SJCRH30 (cell line): ENCODE results near the gene MLST8. TPM values are rescaled to one million over a fixed set of nuclear protein-coding genes. Genes with fewer than 3 reads are reported as not detected.
A peak's percentile ranks its signal among the peaks of the same experiment; 100 is the strongest.

Experiments used
- DNase-seq, 2 experiments: peaks; one replicate each; pipeline ENCODE4 v3.0.0-alpha.2; 2015 to 2020
- H3K27ac ChIP-seq: fragments of 250-450 bp; sonication (Bioruptor Pico); 2 replicates; pipeline ENCODE4 v1.5.1; 2020; ENCODE audit warnings: mild to moderate bottlenecking, moderate library complexity
- H3K27me3 ChIP-seq: fragments of 250-450 bp; sonication (Bioruptor Pico); 2 replicates; pipeline ENCODE4 v1.5.1; 2020; ENCODE audit warnings: mild to moderate bottlenecking, moderate library complexity
- H3K36me3 ChIP-seq: fragments of 250-450 bp; sonication (Bioruptor Pico); 2 replicates; pipeline ENCODE4 v1.5.1; 2020; ENCODE audit warnings: mild to moderate bottlenecking, moderate library complexity
- H3K4me1 ChIP-seq: fragments of 250-450 bp; sonication (Bioruptor Pico); 2 replicates; pipeline ENCODE4 v1.5.1; 2020; ENCODE audit warnings: mild to moderate bottlenecking, moderate library complexity
- H3K4me3 ChIP-seq: fragments of 250-450 bp; sonication (Bioruptor Pico); 2 replicates; pipeline ENCODE4 v1.5.1; 2020; ENCODE audit warnings: mild to moderate bottlenecking, moderate library complexity
- H3K9me3 ChIP-seq: fragments of 250-450 bp; sonication (Bioruptor Pico); replicated peaks from 2 replicates; pipeline ENCODE4 v1.5.1; 2020; ENCODE audit warnings: mild to moderate bottlenecking, moderate library complexity
- total RNA-seq: library from RNA; depleted of rRNA; stranded (reverse); fragments of >200 nt; shearing (Covaris generic); gene quantifications from 2 replicates; pipeline ENCODE4 v1.2.3, GENCODE V29; 2014; rRNA removed

The MLST8 gene, protein sequence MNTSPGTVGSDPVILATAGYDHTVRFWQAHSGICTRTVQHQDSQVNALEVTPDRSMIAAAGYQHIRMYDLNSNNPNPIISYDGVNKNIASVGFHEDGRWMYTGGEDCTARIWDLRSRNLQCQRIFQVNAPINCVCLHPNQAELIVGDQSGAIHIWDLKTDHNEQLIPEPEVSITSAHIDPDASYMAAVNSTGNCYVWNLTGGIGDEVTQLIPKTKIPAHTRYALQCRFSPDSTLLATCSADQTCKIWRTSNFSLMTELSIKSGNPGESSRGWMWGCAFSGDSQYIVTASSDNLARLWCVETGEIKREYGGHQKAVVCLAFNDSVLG
- total RNA-seq, result 28.8 and 32.8 TPM in 2 replicates

DNA sequence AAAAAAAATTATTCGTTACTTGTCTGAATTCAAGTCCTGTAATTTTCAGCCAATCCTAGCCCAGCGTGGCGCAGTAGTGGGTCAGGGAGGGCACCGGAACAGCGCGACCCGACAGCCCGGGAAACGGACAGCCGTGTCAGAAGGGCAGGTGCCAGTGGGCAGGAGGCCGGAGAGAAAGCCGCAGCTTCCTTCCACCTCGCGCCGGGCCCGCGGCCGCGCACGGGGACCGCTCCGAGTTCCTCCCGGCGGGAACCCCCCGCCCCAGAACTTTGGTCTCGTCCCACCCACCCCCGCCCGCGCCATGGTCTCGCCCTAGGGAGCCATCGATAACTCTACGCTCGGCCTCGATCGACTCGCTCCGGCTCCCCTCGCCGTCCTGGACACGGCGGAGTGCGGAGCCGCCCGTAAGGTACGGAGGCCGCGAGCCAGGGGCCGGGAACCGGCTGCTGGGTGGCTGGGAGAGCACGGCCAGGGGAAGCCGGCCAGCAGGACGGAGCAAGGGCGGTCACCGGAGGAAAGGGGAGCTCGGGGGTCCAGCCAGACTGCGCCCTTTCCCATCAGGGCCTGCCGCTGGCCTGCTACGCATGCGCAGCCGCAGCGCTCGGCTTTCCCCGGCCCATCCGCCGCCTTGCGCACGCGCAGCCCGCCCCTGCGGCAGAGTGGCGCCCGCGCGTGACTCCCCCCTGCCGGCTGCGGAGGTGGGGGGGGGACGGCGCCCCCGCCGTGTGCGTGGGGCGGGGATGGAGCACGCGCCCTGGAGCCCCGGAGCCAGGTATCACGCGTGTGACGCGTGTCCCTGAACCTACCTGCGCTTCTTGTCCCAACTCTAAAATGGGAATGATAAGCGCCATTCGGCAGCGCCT lies at the start of gene MLST8:
MLST8 (plus strand) TSS at position 351 of the 863 bp plus-strand sequence. CDS start 632 bp downstream, outside the sequence.
- Histone ChIP-seq H3K27me3 (no peaks in the 10 kb centered on the region), H3K27ac (peak within 1 kb of the TSS; percentile 90), H3K4me1 (no peaks in the 10 kb centered on the region), H3K4me3 (peak within 1 kb of the TSS; percentile 99), H3K36me3 (peaks cover 3% of the 10 kb centered on the region; the same call in 1 of the 2 replicates), H3K9me3 (no peaks in the 10 kb centered on the region)
- peak; percentile 77 to 86 for DNase-seq

DNA sequence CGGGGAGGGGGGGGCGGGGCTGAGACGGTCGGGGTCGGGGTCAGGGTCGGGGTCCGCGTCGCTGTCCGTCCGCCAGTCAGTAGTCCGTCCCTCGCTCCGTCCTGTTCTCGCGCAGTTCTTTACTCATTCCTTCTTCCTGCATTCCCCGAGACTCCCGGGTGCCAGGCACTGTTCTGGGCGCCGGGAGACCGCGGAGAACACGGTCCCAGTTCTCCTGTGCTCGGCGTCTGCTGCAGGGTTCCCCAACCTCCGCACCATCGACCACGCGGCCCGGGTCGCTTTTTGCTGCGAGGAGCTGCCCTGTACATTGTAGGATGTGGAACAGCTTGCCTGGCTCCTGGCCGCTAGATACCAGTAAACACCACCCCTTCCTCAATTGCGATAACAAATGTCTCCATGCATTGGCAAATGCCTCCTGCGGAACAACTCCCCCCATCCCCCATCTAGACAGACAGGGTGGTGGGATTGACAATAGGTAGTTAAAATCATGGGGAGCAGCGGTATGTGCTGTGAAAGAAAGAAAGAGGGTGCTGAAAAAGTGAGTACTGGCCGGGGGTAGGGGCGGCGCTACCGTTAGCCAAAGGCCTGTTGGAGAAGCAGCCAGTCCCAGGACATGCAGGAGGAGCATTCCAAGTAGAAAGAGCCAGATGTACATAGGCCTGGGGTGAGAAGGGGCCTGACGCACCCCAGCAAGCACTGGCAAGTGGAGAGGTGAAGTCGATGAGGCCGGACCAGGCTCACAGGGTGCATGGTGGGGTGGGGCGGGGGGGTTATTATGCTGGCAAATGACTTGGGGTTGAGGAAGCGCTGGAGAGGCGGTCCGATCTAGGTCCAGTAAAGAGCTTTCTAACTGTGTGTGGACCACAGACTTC lies 49.0 kb upstream of the MLST8 start:
- no peaks in the 10 kb centered on the region for H3K27me3 ChIP-seq
- peak overlapping the region; percentile 44; the same call in 1 of the 2 replicates for H3K27ac ChIP-seq
- peak overlapping the region; percentile 96 for H3K4me3 ChIP-seq
- H3K9me3 ChIP-seq, result no peaks in the 10 kb centered on the region
- DNase-seq, result no peak
- peaks cover 16% of the 10 kb centered on the region for H3K4me1 ChIP-seq
- H3K36me3 ChIP-seq, result peaks cover 10% of the 10 kb centered on the region

DNA sequence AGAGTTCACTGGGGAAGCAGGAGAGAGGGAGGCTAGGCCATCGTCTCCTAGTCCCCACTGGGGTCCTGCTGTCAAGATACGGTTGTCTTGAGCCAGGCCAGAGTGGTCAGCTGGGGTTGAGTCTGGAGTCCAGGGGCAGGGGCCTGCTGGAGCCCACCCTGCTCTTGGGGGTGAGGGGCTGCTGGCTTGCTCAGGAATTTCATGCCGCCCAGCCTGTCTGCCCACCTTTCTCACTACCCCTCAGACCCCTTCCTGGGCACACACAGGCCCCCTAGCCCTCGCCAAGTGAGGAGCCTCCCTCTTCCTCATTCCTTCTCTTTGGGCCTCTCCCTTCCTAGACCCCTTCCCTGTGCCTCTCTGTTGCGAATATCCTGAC lies 48.4 kb upstream of the MLST8 start:
- peak overlapping the region; percentile 96 for H3K4me3 ChIP-seq
- H3K27me3 ChIP-seq, result no peaks in the 10 kb centered on the region
- H3K27ac ChIP-seq, result no peak overlapping the region
- DNase-seq, result no peak
- peaks cover 10% of the 10 kb centered on the region for H3K36me3 ChIP-seq
- H3K4me1 ChIP-seq, result peaks cover 14% of the 10 kb centered on the region
- H3K9me3 ChIP-seq, result no peaks in the 10 kb centered on the region

DNA sequence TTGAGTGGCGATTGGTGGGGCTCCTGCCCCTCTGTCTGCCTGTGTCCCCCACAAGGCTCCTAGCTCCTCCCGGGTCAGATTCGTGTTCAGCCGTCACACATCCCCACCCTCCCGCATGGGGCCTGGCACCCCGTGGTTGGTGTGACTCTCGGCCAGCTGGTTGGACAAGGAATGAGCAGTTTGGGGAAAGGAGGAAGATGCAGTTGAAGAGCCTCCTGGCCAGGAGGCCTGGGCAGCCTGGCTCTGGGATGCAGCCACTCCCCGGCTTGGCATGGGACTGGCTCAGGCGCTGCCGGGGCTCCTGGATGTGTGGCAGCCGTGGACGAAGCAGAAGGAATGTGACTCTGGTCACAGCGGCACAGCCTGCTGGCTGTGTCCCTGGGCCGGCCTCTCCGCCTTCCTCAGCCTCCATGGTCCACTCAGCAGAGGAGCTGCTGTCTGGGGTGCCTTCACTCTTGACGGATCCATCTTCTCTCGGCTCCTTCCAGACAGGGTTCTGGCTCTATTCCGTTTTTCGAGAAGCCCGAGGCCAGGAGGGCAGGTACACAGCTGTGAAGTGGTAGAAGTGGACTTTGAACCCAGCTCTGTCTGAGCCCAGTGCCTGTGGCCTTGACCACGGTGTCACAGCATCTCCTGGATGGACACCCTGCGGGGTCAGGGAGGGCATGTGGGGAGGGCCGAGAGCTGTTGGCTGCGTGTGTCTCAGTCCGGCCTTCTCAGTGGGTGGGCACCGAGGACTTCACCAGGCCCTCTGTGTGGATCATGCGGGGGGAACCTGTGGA lies 47.6 kb upstream of the MLST8 start:
- H3K4me1 ChIP-seq, result peaks cover 10% of the 10 kb centered on the region
- no peaks in the 10 kb centered on the region for H3K9me3 ChIP-seq
- no peak overlapping the region for H3K27ac ChIP-seq
- peaks cover 10% of the 10 kb centered on the region for H3K36me3 ChIP-seq
- no peak for DNase-seq
- no peak overlapping the region for H3K4me3 ChIP-seq
- H3K27me3 ChIP-seq, result no peaks in the 10 kb centered on the region

DNA sequence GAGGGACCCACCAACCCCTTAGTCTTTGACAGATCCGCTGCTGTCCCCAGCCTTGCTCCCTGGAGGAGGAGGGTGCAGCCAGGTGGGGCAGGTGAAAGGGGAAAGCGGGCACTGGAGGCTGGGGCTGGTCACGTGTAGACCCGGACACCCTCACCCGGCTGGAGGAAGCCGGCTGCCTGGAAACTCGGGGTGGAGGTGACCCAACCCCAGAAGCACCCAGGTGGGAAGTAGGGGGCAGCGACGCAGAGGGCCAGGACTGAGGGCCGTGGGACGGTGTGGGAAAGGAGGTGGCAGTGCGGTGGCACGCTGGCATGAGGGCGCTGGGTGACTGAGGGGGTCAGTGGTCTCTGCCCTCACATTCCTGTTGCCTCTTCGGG lies 47.0 kb upstream of the MLST8 start:
- peaks cover 9% of the 10 kb centered on the region for H3K4me1 ChIP-seq
- no peak overlapping the region for H3K27ac ChIP-seq
- H3K4me3 ChIP-seq, result no peak overlapping the region
- peaks cover 10% of the 10 kb centered on the region for H3K36me3 ChIP-seq
- H3K9me3 ChIP-seq, result no peaks in the 10 kb centered on the region
- H3K27me3 ChIP-seq, result no peaks in the 10 kb centered on the region
- no peak for DNase-seq

DNA sequence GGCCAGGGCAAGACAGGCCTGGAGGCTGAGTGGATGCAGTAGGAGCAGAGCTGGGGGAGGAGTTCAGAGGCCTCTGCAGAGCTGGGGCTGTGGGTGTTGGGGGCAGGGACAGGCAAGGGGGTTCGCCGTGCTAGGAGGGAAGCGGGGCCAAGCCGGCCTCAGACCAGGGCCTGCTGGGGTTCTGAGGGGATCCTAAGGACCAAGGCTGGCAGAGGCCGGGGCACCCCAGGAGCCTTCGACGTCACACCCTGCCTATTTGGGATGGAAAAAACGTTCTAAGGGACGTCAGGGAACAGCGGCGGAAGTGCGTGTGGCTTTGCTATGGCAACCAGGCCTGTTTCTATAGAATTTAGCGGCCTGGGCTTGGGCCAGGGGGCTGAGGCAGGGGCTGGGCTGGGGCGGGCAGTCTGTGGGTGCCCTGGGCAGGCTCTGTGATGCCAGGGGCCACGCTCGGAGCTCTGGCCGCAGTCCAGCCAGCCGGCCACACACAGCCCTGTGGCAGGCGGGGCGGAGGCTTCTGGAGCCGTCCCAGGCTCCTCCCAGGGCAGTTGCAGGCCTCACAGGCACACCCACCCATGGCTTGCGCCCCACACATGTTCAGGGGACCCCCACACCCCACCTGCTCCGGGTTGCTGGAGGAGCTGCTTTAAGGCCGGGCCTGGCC lies 45.9 kb upstream of the MLST8 start:
- Histone ChIP-seq H3K36me3 (peaks cover 3% of the 10 kb centered on the region), H3K27me3 (no peaks in the 10 kb centered on the region), H3K27ac (no peak overlapping the region), H3K4me1 (no peaks in the 10 kb centered on the region), H3K4me3 (no peak overlapping the region), H3K9me3 (no peaks in the 10 kb centered on the region)
- DNase-seq, result no peak

DNA sequence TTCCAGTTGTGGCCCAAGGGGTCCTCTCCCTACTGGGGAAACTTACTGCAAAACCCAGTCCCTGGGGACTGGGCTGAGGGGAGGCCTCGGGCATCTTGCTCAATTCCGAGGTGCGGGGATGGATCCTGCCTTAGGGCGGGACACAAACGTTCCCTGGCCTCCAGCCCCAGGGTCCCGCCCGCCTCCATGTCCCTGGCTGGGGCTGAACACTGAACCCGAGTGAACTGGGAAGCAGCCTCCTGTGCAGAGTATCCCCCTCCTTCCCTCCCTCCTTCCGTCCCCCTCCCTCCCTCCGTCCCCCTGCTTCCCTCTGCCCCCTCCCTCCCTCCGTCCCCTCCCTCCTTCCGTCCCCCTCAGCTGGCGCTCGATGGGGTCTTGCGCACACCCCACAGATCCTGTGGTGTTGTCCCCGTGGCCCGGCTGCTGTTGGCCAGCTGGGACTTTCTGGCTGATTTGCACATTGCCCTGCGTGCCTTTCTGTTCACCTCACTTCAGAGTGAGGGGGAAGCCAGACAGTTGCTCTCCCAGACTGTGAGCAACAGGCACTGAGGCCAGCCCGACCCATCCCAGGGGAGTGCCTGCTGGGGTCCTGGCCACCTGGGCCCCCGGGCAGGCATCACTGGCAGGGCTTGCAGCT lies 44.2 kb upstream of the MLST8 start:
- H3K27ac ChIP-seq, result no peak overlapping the region
- H3K36me3 ChIP-seq, result 0 out of 2 replicates have a peak, but pooled peaks cover 3% of the 10 kb centered on the region
- no peaks in the 10 kb centered on the region for H3K4me1 ChIP-seq
- no peak overlapping the region for H3K4me3 ChIP-seq
- DNase-seq, result no peak
- H3K27me3 ChIP-seq, result no peaks in the 10 kb centered on the region
- no peaks in the 10 kb centered on the region for H3K9me3 ChIP-seq

DNA sequence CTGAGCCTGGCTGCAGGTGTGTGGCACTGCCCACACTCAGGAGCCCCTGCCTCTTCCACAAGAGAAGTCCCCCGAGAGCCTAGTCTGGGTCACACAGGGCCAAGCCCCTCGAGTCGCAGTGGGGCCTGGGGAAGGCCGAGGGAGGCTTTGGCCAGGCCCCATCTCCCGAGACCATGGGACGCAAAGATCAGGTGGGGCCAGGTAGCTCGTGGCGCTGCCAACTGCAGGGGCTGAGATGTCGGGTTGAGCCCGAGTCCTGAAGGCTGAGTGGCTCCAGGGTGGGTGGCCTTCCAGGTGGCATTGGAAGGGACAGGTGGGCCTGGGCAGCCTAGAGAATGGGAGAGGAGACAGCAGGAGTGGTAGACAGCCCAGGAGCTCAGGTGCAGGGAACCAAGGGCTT lies 43.3 kb upstream of the MLST8 start:
- Histone ChIP-seq H3K27ac (no peak overlapping the region), H3K36me3 (0 out of 2 replicates have a peak, but pooled peaks cover 7% of the 10 kb centered on the region), H3K4me1 (no peaks in the 10 kb centered on the region), H3K4me3 (no peak overlapping the region), H3K9me3 (no peaks in the 10 kb centered on the region), H3K27me3 (no peaks in the 10 kb centered on the region)
- DNase-seq, result no peak

DNA sequence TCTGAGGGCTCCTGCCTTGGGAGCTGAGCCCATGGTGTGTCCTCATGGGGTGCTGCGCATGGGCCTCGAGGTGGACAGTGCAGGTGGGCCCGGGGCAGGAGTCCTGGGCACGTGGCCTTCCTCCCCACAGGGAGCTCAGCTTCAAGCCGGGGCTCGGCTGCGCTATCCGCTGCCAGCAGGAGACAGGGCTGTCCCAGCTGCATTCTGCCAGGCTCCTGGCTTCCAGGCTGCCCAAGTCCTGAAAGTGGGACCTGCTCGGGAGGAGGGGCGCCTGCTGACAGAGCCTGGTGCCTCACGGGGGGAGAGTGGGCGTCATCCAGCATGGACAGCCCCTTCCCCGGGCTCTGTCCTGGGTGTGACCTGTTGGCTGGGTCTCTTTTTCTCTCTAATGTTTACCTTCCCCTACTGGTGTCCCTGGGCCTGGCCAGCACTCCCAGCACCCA lies 42.6 kb upstream of the MLST8 start:
- no peaks in the 10 kb centered on the region for H3K27me3 ChIP-seq
- no peak overlapping the region for H3K4me3 ChIP-seq
- no peaks in the 10 kb centered on the region for H3K4me1 ChIP-seq
- H3K27ac ChIP-seq, result no peak overlapping the region
- H3K36me3 ChIP-seq, result 0 out of 2 replicates have a peak, but pooled peaks cover 7% of the 10 kb centered on the region
- no peaks in the 10 kb centered on the region for H3K9me3 ChIP-seq
- no peak for DNase-seq

DNA sequence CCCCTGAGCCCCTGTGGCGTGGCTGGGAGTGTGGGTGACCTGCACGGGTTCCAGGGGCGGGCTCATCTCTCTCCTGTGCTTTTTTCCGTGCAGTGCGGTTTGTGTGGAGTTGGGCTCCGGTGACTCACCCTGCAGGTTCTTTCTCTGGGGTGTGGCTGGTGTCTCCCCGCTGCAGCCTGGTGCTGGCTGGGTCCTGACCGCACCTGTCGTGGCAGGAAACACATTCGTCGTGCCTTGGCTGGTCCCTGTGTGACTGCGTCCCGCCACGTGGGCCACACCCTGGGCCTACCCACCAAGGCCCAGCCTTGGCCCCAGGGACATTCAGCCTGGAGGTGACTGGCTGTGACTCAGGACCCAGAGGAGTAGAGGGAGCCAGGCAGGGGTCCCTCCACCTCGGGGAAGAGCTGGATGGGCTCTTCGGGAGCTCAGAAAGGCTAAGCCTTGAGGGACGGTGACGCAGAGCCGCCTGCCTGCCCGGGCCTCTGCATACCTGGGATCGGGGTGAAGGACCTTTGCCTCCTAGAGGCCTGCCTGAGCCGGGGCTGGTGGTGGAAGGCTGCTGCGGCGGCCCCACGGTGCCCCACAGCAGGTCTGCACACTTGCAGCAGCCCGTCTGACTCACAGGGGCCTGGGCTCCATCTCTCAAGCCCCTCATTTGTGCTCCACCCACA lies 41.9 kb upstream of the MLST8 start:
- H3K36me3 ChIP-seq, result peaks cover 7% of the 10 kb centered on the region; the same call in 1 of the 2 replicates
- H3K4me1 ChIP-seq, result no peaks in the 10 kb centered on the region
- no peaks in the 10 kb centered on the region for H3K27me3 ChIP-seq
- no peak overlapping the region for H3K4me3 ChIP-seq
- peak in 1 of 2 experiments; percentile 25 for DNase-seq
- no peaks in the 10 kb centered on the region for H3K9me3 ChIP-seq
- peak overlapping the region; percentile 41 for H3K27ac ChIP-seq

DNA sequence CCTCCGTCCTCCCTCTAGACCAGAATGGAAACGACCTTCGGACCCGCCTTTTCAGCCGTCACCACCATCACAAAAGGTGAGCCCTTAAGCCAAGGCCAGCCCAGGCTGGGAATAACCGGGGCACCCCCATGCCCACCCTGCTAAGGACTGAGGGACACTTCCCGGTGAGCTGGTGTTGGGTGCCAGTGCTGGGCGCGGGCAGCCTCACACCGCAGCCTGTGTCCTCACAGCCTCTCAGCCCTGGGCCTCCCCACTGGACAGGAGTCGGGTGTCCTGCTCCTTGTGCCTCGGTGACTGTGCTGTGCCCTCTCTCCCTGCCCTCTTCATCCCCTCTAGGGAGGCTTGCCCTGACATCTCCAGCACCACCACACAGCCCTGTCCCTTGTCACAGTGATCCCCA lies 39.4 kb upstream of the MLST8 start:
- H3K36me3 ChIP-seq, result peaks cover 7% of the 10 kb centered on the region
- no peak for DNase-seq
- peaks cover 4% of the 10 kb centered on the region; the same call in 1 of the 2 replicates for H3K4me1 ChIP-seq
- H3K27ac ChIP-seq, result no peak overlapping the region
- H3K27me3 ChIP-seq, result no peaks in the 10 kb centered on the region
- H3K4me3 ChIP-seq, result no peak overlapping the region
- no peaks in the 10 kb centered on the region for H3K9me3 ChIP-seq

DNA sequence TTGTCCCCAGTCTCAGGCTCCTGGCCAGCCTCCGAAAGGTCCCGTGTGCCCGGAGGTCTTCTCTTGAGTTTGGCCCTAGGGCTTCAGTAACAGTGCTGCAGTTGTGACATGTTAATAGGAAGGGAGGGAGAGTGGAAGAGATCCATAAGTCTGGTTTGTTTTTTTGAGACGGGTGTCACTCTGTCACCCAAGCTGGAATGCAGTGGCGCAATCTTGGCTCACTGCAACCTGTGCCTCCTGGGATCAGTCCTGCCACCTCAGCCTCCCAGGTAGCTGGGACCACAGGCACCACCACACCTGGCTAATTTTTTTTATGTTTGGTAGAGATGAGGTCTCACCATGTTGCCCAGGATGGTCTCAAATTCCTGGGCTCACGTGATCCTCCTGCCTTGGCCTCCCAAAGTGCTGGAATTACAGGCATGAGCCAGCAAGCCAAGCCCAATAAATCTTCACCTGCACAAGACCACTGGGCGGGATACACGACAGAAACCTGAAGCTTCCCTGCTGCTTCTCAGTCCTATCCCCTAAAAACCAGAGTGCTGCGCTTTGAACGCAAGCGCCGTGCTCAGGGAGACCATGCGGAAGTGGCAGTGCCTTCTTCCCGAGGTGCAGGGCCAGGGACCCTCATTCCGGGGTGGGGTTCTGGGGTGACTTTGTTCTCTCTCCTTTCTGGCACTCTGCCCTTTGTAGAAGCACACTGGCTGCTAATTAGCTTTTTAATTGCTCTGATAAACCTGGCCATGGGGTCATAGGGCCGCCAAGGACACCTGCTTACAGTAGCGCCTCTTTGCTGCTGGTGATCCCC lies 38.8 kb upstream of the MLST8 start:
- no peak for DNase-seq
- Histone ChIP-seq H3K4me1 (peaks cover 4% of the 10 kb centered on the region; the same call in 1 of the 2 replicates), H3K9me3 (no peaks in the 10 kb centered on the region), H3K36me3 (peaks cover 8% of the 10 kb centered on the region), H3K27me3 (no peaks in the 10 kb centered on the region), H3K4me3 (no peak overlapping the region), H3K27ac (no peak overlapping the region)
